Adipocyte (in vitro differentiated cells): Measurements from ENCODE around the gene BEX2.
"Not testable (repeated sequence)": the region's sequence is repeated elsewhere in the genome, so short reads cannot be mapped to it uniquely, and the experiment has no call there.

Experiments used
- DNase-seq: peaks from one replicate; pipeline ENCODE4 v3.0.0-alpha.2; 2015; ENCODE audit warnings: low read depth
- H3K27me3 ChIP-seq: replicated peaks from 2 replicates; pipeline ENCODE4 v1.7.0; 2013; ENCODE audit warnings: mild to moderate bottlenecking, low read length, moderate library complexity; ENCODE audit not compliant: control insufficient read depth, insufficient read depth
- H3K36me3 ChIP-seq: 2 replicates; pipeline ENCODE4 v1.7.0; 2013; ENCODE audit warnings: low read length, mild to moderate bottlenecking, moderate library complexity; ENCODE audit not compliant: control insufficient read depth, insufficient read depth, severe bottlenecking
- H3K4me1 ChIP-seq: 2 replicates; pipeline ENCODE4 v1.7.0; 2013; ENCODE audit warnings: mild to moderate bottlenecking, low read length, moderate library complexity; ENCODE audit not compliant: control insufficient read depth, insufficient read depth
- H3K4me3 ChIP-seq: 2 replicates; pipeline ENCODE4 v1.7.0; 2013; ENCODE audit warnings: mild to moderate bottlenecking, low read length, moderate library complexity
- H3K9ac ChIP-seq: 2 replicates; pipeline ENCODE4 v1.7.0; 2013; ENCODE audit warnings: mild to moderate bottlenecking, low read length, moderate library complexity
- H3K9me3 ChIP-seq: 2 replicates; pipeline ENCODE4 v1.7.0; 2013; ENCODE audit warnings: mild to moderate bottlenecking, low read length, moderate library complexity; ENCODE audit not compliant: control insufficient read depth

The BEX2 gene

DNA sequence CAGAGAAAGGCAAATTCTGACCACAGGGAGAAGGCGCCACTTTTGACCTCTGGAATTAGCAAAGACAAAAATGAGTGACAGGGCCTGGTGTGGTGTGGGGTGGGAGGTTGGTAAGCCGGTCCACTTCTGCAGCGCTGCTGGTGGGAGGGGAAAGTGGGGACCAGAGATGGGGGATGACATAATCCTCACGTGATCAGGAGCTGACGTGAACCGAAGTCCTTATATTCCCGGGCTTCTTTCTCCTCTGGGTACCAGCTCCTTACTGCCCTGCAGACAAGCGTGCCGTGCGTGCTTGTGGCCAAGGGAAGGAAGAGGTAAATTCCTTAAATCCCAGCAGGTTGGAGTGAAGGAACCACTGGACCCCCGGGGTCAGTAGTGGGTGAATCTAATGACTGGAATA, 19.2 kb upstream of the BEX2 start, which contains the start of gene TCEAL7:
TCEAL7 (plus strand) TSS at position 249 of the 400 bp plus-strand sequence. CDS start 1,165 bp downstream, outside the sequence.
- peak within 1 kb of the TSS; percentile 53 for H3K9ac ChIP-seq
- H3K4me3 ChIP-seq = peak within 1 kb of the TSS; percentile 72
- DNase-seq = peak; percentile 62
- peaks cover 11% of the 10 kb centered on the region for H3K27me3 ChIP-seq
- peaks cover 3% of the 10 kb centered on the region for H3K4me1 ChIP-seq
- H3K9me3 ChIP-seq = no peaks in the 10 kb centered on the region
- no peaks in the 10 kb centered on the region for H3K36me3 ChIP-seq

DNA sequence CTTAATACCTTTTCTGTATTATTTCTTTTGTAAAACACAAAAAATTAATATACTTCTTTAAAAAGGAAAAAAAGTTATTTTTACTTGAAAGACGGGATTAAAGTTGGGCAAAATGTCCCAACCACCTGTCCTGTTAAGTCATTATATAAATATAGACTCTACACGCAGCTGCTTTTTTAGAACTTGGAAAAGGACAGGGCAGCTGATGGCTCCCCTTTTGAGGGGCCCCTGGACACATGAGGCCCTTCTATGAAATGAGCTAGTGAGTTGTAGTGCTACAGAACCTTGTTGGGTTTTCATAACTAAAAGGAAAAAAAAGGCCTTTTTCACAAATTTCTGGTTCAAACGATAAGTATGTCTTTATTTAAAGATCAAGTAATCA, 600 bp upstream of the BEX2 start:
- Histone ChIP-seq H3K9me3 (peaks cover 7% of the 10 kb centered on the region), H3K4me3 (no peak overlapping the region), H3K36me3 (no peaks in the 10 kb centered on the region), H3K27me3 (peaks cover 47% of the 10 kb centered on the region), H3K4me1 (no peaks in the 10 kb centered on the region), H3K9ac (no peak overlapping the region)
- no peak for DNase-seq

- no peak for DNase-seq
- peak overlapping the region; percentile 72 for H3K4me3 ChIP-seq
- H3K9me3 ChIP-seq = peaks cover 10% of the 10 kb centered on the region
- peaks cover 52% of the 10 kb centered on the region for H3K27me3 ChIP-seq
- H3K4me1 ChIP-seq = no peaks in the 10 kb centered on the region
- no peak overlapping the region for H3K9ac ChIP-seq
- no peaks in the 10 kb centered on the region for H3K36me3 ChIP-seq
Measured at GRCh38 chrX:103309860-103310554, 783 bp downstream of the BEX2 start.

GRCh38 chrX:103305666-103306065, 5.1 kb downstream of the BEX2 start:
- H3K4me3 ChIP-seq, H3K9ac ChIP-seq, H3K36me3 ChIP-seq, H3K4me1 ChIP-seq, DNase-seq: not testable (repeated sequence)
- peaks cover 10% of the 10 kb centered on the region for H3K9me3 ChIP-seq
- H3K27me3 ChIP-seq = peaks cover 43% of the 10 kb centered on the region

DNA sequence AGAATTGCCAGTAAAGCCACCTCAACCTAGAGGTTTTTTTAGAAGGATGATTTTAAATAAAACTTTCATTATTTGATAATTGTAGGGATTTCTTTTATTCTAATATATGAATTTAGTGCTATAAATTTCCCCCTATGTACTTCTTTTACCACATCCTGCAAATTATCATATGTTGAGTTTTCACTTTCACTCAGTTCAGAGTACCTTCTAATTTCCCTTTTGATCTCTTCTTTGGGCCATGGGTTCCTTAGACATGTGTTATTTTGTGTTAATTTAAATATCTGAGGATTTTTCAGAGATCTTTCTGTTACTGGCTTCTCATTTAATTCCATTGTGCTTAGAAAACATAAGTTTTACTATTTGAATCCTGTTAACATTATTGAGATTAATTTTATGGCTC, 6.1 kb downstream of the BEX2 start:
- H3K36me3 ChIP-seq = no peaks in the 10 kb centered on the region
- H3K27me3 ChIP-seq = peaks cover 40% of the 10 kb centered on the region
- no peak overlapping the region for H3K4me3 ChIP-seq
- DNase-seq = no peak
- no peak overlapping the region for H3K9ac ChIP-seq
- H3K9me3 ChIP-seq = peaks cover 10% of the 10 kb centered on the region
- no peaks in the 10 kb centered on the region for H3K4me1 ChIP-seq

DNA sequence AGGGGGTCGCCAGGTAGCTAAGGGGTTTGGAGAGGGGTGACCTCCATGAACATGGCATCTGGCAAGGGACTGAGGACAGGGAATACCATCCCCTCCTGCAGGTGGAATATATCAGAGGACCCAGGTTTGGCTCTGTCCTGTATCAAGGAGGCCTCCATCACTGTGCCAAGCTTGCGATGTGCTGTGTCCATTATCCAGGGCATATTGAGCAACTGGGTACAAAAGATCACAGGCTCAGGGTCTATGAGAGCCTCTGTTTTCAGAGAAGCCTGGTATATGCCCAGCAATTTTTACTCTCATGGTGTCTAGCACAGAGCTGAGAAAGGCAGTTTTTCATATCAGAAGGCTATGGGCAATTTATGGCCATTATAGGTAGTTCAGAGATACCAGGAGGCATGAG, 17.7 kb downstream of the BEX2 start:
- H3K4me1 ChIP-seq = no peaks in the 10 kb centered on the region
- no peaks in the 10 kb centered on the region for H3K36me3 ChIP-seq
- H3K4me3 ChIP-seq = no peak overlapping the region
- peaks cover 11% of the 10 kb centered on the region for H3K9me3 ChIP-seq
- H3K9ac ChIP-seq = no peak overlapping the region
- peaks cover 24% of the 10 kb centered on the region for H3K27me3 ChIP-seq
- no peak for DNase-seq

GRCh38 chrX:103279624-103280023, 31.2 kb downstream of the BEX2 start:
- Histone ChIP-seq H3K4me3 (no peak overlapping the region), H3K9ac (no peak overlapping the region), H3K36me3 (no peaks in the 10 kb centered on the region), H3K27me3 (peaks cover 41% of the 10 kb centered on the region), H3K4me1 (no peaks in the 10 kb centered on the region), H3K9me3 (no peaks in the 10 kb centered on the region)
- no peak for DNase-seq

- H3K36me3 ChIP-seq = no peaks in the 10 kb centered on the region
- H3K4me1 ChIP-seq = no peaks in the 10 kb centered on the region
- no peaks in the 10 kb centered on the region for H3K9me3 ChIP-seq
- DNase-seq = no peak
- no peak within 1 kb of the TSS for H3K4me3 ChIP-seq
- peaks cover 61% of the 10 kb centered on the region for H3K27me3 ChIP-seq
- H3K9ac ChIP-seq = no peak within 1 kb of the TSS
Measured at GRCh38 chrX:103276581-103277002, 34.2 kb downstream of the BEX2 start, which contains the start of gene TCEAL5. Gene TCEAL5, minus strand, starts transcription at chrX:103276750. Its CDS starts 2,187 bp downstream, at chrX:103274563.

DNA sequence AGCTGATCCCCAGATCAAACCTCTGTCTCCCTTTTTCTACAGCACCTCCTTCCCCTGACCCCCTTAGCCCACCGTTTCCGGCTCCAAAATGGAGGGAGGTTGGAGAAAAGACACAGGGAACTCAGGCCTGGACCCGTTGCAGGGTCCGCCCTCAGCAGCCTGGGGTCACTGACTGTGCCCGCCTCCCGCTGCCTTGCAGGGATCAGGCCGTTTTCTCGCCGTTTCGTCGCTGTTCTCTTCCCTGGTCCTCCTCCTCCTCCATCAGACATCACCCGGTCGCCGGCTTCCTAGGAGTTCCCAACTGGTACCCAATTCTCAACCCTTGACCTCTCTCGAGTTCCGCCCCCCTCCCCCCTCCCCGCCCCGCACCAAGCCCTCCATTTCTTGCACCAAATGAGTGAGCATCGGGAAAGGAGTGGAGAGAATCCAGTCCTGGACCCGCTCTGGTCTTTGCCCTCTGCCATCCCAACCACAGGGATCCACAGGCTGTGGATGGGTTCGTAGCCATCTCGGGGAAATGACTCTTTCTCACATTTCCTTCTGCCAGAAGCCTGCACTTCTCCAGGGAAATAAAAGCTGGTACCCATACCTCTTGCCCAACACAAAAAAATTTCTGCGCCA, 34.7 kb downstream of the BEX2 start:
- Histone ChIP-seq H3K36me3 (no peaks in the 10 kb centered on the region), H3K4me3 (no peak overlapping the region), H3K27me3 (peaks cover 64% of the 10 kb centered on the region), H3K4me1 (no peaks in the 10 kb centered on the region), H3K9me3 (no peaks in the 10 kb centered on the region), H3K9ac (no peak overlapping the region)
- DNase-seq = no peak

DNA sequence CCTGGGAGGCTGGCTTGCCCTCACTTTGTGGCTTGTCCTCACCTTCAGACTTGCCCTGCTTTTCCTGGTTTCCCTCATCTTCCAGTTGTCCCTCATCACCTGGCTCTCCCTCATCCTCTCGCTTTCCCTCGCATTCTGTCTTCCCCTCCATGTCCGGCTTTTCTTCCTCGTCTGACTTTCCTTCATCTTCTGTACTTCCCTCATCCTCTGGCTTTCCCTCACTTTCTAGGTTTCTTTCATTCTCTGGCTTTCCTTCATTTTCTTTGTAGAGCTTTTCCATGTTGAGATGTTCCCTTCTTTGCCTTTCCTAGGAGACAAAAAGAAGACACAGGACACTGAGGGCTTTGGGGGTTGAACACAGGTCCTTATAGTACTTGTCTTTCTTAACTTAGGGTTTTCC, 36.5 kb downstream of the BEX2 start:
- no peaks in the 10 kb centered on the region for H3K9me3 ChIP-seq
- H3K4me1 ChIP-seq = no peaks in the 10 kb centered on the region
- peaks cover 70% of the 10 kb centered on the region for H3K27me3 ChIP-seq
- no peak for DNase-seq
- H3K4me3 ChIP-seq = no peak overlapping the region
- no peaks in the 10 kb centered on the region for H3K36me3 ChIP-seq
- no peak overlapping the region for H3K9ac ChIP-seq
